D721Med (cell line): ENCODE measurements around the gene WNK3.
"Not testable (repeated sequence)": the region's sequence is repeated elsewhere in the genome, so short reads cannot be mapped to it uniquely, and the experiment has no call there.

ENCODE experiments used
- DNase-seq: peaks from one replicate; pipeline ENCODE4 v3.0.0; 2011; ENCODE audit warnings: low spot score; ENCODE audit not compliant: insufficient read length
- FAIRE-seq: peaks from 2 replicates; lab custom pipeline; 2011; peaks lifted over from hg19 to GRCh38; lab: Jason Lieb, UNC
- TF ChIP-seq, protein P1 (sequence below): IDR thresholded peaks from 2 replicates; pipeline ENCODE4 v1.5.1; 2012; ENCODE audit warnings: mild to moderate bottlenecking, control low read depth; ENCODE audit not compliant: insufficient read depth; ENCODE audit errors: missing control alignments

WNK3 gene

DNA sequence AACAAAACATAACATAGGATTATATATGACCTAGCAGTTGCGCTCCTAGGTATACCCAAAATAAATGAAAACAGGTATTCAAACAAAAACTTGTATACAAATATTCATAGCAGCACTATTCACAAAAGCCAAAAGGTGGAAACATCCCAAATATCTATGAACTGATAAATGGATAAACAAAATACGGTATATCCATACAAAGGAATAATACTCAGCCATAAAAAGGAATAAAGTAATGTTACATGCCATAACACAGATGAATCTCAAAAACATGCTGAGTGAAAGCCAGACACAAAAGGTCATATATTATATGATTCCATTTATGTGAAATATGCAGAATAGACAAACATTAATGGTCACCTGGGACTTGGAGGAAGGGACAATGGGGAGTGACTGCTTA lies 5.2 kb downstream of the WNK3 start:
- no peak for DNase-seq
- TF ChIP-seq, protein P1, sequence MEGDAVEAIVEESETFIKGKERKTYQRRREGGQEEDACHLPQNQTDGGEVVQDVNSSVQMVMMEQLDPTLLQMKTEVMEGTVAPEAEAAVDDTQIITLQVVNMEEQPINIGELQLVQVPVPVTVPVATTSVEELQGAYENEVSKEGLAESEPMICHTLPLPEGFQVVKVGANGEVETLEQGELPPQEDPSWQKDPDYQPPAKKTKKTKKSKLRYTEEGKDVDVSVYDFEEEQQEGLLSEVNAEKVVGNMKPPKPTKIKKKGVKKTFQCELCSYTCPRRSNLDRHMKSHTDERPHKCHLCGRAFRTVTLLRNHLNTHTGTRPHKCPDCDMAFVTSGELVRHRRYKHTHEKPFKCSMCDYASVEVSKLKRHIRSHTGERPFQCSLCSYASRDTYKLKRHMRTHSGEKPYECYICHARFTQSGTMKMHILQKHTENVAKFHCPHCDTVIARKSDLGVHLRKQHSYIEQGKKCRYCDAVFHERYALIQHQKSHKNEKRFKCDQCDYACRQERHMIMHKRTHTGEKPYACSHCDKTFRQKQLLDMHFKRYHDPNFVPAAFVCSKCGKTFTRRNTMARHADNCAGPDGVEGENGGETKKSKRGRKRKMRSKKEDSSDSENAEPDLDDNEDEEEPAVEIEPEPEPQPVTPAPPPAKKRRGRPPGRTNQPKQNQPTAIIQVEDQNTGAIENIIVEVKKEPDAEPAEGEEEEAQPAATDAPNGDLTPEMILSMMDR, result no peak
- FAIRE-seq, result no peak

DNA sequence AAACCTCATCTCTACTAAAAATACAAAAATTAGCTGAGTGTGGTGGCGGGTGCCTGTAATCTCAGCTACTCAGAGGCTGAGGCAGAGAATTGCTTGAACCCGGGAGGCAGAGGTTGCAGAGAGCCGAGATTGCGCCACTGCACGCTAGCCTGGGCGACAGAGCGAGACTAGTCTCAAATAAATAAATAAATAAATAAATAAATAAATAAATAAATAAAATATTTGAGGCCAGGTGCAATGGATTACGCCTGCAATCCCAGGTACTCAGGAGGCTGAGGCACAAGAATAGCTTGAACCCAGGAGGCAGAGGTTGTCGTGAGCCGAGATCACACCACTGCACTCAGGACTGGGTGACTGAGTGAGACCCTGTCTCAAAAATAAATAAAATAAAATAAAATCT lies 20.5 kb downstream of the WNK3 start:
- not testable (repeated sequence) for DNase-seq, FAIRE-seq

DNA sequence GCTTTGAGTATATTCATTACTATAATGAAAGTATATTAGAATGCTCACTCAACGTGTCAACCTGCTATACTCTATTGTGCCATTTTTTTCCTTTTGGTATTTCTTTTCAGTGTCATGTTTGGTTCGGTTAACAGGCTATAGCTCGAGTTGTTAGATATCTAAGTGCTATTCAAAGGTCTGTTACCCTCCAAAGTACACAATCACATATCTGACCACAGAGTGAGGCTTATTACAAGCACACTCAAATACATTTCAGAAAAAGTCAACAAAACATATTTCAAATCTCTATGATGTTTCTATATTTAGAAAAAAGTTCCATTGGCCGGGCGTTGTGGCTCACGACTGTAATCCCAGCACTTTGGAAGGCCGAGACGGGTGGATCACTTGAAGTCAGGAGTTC lies 32.8 kb downstream of the WNK3 start:
- DNase-seq, result no peak
- TF ChIP-seq, protein P1, result no peak
- peak; percentile 78 for FAIRE-seq

DNA sequence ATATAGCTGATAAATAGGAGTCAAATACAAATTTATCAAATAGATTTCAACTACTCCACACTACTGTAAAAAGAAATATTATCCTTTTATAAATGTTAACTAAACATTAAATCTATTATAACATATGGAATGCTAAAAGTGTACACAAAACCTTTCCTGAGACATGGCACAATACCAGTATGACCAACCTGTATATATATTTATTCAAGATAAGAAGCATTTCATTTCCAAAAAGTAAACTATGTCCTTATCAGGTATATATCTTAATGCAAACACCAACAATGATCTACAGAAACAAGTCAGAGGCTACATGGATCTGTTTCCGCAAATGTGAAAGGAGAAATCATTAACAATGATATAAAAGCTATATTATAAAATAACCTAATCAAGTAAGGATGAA lies 37.8 kb downstream of the WNK3 start:
- FAIRE-seq (no peak), DNase-seq (no peak)
- TF ChIP-seq, protein P1, result no peak

DNA sequence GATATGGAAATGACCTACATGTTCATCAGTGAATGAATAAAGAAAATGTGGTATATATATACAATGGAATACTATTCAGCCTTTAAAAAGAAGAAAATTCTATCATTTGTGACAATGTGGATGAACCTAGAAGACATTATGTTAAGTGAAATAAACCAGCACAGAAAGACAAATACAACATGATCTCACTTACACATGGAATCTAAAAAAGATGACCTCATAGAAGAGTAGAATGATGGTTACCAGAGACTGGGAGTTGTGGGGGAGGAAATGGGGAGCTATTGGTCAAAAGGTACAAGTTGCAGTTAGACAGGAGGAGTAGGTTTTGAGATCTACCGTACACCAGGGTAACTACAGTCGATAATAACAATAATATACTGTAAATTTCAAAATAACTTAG lies 51.5 kb downstream of the WNK3 start:
- TF ChIP-seq, protein P1, result no peak
- DNase-seq (no peak), FAIRE-seq (no peak)

DNA sequence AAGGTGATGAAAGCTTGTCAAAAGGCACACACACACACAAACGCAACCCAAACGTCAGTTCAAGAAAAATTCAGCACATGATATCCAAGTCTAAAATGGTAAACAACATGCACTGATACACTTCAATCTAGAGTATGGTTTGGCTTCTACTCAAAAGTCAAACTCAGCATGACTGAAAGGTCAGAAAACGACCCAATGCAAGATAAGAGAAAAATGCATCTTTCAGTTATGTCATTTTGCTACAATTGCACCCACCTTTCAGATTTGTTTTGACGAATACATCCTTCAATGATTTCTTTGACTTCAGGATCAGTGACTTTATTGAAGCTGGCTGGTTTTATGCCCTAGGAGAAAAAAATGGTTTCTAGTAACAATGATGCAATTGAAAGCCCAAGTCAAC lies 56.3 kb downstream of the WNK3 start:
- DNase-seq (no peak), FAIRE-seq (no peak)
- TF ChIP-seq, protein P1, result no peak

DNA sequence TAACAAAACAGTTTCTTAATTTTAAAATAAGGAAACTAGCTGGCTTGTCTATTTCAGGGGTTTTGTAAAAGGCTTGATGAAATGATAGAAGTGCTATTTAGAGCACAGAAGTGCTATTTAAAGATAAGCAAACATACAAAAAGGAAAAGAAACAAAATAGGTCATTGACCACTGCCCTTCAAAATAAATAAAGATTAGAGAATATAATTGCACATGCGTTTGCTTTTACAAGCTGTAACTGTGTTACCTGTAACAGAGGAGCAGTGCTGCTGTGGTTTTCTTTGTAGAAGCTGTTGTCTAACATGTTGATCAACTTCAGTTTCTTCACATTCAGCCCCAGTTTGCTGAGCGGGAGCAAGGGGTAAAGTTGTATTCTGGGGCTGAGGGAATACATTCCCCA lies 63.5 kb downstream of the WNK3 start:
- FAIRE-seq (no peak), DNase-seq (no peak)
- TF ChIP-seq, protein P1, result no peak

DNA sequence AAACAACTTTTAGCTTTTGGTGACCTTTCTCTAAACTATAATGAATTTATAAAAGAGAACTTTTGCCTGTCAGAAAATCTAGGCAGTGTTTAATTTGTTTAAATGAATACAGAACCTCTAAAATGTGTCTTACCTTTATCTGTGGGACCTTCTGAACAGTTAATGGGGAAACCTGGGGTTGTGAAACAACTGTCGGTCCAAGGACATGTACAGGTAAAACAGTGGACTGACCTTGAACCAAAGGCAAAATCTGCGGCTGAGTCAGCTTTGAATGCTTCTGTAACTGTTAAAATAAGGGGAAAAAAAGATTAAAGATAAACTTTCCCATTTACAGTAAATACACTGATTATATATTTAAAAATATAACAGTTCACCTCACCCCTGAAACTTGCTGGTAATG lies 65.1 kb downstream of the WNK3 start:
- DNase-seq (no peak), FAIRE-seq (no peak)
- TF ChIP-seq, protein P1, result no peak
